ENCODE data around the gene CD46.
"Not testable (repeated sequence)": the region's sequence is repeated elsewhere in the genome, so short reads cannot be mapped to it uniquely, and the experiment has no call there.

- TF ChIP-seq POLR2A (IDR thresholded peaks at IDR 0.05); CTCF (IDR thresholded peaks at IDR 0.05 in 8 of 11, conservative IDR thresholded peaks at IDR 0.05 in 3 of 11): not testable (repeated sequence)
Measured at GRCh38 chr1:207770514-207770913, 18.7 kb downstream of the CD46 start.
